Neural cell (in vitro differentiated cells): ENCODE results near the gene CCZ1.

Source experiments
- EP300 ChIP-seq: fragments of 450-650 bp; conservative IDR thresholded peaks from 2 replicates; pipeline ENCODE4 v1.6.1; 2014; ENCODE audit warnings: antibody characterized with exemption, mild to moderate bottlenecking, moderate library complexity; ENCODE audit not compliant: poor library complexity, severe bottlenecking
- MXI1 ChIP-seq: fragments of 450-650 bp; conservative IDR thresholded peaks from 2 replicates; pipeline ENCODE4 v1.6.1; 2014; ENCODE audit warnings: antibody characterized with exemption, mild to moderate bottlenecking; ENCODE audit not compliant: poor library complexity, severe bottlenecking
- POLR2AphosphoS5 ChIP-seq: IDR thresholded peaks from 2 replicates; pipeline ENCODE4 v1.6.1; 2012
- RAD21 ChIP-seq: fragments of 450-650 bp; conservative IDR thresholded peaks from 2 replicates; pipeline ENCODE4 v1.6.1; 2014; ENCODE audit warnings: antibody characterized with exemption, mild to moderate bottlenecking, moderate library complexity
- TAF1 ChIP-seq: IDR thresholded peaks from 2 replicates; pipeline ENCODE4 v1.6.1; 2012; ENCODE audit warnings: low read depth
- TF ChIP-seq, protein P1 (sequence below): fragments of 450-650 bp; IDR thresholded peaks from 2 replicates; pipeline ENCODE4 v1.5.1; 2014; ENCODE audit warnings: antibody characterized with exemption, mild to moderate bottlenecking, moderate library complexity; ENCODE audit not compliant: poor library complexity, severe bottlenecking

DNA sequence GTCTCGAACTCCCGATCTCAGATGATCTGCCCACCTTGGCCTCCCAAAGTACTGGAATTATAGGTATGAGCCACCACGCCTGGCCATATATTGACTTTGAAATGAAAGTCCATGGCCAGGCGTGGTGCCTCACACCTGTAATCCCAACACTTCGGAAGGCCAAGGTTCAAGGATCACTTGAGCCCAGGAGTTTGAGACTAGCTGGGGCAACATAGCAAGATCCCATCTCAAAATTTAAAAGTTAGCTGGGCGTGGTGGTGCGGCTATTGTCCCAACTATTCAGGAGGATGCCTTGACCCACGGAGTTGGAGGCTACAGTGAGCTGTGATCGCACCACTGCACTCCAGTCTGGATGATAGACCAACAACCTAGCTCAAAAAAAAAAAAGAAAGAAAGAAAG, 6.0 kb upstream of the CCZ1 start:
- TF ChIP-seq, protein P1, sequence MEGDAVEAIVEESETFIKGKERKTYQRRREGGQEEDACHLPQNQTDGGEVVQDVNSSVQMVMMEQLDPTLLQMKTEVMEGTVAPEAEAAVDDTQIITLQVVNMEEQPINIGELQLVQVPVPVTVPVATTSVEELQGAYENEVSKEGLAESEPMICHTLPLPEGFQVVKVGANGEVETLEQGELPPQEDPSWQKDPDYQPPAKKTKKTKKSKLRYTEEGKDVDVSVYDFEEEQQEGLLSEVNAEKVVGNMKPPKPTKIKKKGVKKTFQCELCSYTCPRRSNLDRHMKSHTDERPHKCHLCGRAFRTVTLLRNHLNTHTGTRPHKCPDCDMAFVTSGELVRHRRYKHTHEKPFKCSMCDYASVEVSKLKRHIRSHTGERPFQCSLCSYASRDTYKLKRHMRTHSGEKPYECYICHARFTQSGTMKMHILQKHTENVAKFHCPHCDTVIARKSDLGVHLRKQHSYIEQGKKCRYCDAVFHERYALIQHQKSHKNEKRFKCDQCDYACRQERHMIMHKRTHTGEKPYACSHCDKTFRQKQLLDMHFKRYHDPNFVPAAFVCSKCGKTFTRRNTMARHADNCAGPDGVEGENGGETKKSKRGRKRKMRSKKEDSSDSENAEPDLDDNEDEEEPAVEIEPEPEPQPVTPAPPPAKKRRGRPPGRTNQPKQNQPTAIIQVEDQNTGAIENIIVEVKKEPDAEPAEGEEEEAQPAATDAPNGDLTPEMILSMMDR, result no peak
- TF ChIP-seq MXI1 (no peak), TAF1 (no peak), POLR2AphosphoS5 (no peak), EP300 (no peak), RAD21 (no peak)
